HG03139 (cell line): ENCODE data around the gene TUBA1B.
A peak's percentile ranks its signal among the peaks of the same experiment; 100 is the strongest.

Source experiments
- ATAC-seq: cut with Tn5 transposase; IDR thresholded peaks from one replicate; pipeline ENCODE4 v1.9.1; 2021; ENCODE audit not compliant: unreplicated experiment

TUBA1B gene

DNA sequence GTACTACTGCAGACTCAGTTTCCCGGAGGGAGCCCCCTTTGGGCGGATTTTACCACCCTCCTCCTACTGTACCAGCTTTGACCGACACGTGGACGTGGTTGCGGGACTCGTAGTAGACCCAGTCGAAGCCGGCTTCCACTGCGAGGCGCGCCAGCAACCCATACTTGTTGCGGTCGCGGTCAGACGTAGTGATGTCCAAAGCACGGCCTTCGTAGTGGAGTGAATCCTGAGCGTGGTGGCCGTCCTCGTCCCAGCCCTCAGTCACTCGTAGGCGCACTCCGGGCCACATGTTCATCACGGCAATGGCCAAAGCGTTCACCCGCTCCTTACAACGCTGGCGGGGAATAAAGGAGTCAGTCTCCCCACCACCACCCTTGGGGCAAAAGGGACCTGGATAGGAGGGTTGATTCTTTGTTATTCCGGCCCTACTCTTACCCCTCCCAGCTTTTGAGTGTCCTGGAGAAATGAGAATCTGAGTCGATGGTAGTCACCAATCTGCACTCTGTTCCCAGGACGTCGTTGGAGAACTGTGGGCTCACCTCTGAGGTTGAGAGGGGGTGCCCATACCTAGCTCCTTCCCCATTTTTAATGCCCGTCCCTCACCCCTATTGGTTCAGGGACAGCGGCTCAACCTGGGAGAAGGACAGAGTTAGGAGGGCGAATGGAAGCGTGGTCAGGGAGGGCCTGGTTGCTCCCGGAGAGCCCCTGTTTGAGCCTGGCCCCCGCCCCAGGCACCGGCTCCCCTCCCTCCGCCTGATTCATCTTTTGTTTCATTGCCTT lies 39.9 kb downstream of the TUBA1B start:
- ATAC-seq, result no peak

DNA sequence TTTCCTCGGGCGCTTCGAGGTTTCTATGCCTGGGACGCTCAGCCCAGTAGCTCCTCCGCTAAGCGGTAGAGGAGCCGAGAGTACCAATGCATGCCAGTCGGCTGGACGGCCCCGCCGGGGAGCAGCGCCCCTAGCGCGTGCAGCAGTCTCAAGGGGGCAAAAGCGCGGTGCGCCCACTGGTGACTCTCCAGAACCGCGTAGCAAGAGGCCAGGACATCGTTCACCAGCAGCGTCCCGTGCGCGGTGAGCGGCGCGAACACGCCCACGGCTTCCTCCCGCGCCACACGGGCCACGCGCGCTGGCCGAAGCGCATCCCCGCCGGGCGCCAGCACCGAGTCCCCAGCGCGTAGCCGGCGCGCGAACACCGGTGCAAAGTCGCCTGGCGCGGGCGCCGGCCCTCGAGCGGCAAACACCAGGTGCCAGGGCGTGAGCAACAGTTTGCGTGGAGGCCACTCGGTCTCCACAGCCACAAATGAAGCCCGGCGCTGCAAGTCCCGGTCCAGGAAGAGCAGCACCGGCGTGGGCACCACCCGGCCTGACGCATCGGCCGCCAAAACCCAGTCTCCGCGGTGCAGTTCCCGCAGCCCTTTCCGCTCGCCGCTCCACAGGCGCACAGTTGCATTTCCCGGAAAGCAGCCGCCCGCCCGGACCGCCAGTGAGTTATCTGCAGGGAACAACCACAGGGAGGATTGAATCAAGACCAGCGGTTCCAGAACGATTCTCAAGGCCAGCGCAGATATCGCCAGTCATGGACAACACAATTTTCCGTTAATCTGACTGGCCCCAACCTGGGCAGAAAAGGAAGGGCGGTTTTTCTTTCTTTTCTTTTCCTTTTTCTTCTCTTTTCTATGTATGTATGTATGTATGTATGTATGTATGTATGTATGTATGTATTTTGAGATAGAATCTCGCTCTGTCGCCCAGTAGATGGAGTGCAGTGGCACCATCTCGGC lies 41.1 kb downstream of the TUBA1B start:
- ATAC-seq, result no peak

DNA sequence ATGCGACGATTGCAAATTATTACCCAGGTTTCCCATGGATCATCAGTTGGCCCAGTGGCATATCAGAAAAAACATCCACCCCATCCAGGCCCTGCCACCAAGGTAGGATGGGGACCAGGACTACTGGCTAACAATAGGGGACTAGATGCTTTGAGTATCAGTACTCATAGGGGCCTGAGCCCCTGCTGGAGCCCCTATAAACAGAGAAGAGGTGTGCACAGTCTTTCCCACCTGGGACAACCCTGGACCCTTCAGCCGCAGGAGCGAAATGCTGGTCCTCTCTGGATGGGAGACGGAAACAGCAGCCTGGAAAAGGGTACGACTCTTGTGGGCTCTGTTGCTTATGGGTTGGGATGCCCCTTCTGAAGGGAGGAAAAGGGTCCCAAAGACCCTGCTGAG lies 42.3 kb downstream of the TUBA1B start:
- ATAC-seq, result no peak

DNA sequence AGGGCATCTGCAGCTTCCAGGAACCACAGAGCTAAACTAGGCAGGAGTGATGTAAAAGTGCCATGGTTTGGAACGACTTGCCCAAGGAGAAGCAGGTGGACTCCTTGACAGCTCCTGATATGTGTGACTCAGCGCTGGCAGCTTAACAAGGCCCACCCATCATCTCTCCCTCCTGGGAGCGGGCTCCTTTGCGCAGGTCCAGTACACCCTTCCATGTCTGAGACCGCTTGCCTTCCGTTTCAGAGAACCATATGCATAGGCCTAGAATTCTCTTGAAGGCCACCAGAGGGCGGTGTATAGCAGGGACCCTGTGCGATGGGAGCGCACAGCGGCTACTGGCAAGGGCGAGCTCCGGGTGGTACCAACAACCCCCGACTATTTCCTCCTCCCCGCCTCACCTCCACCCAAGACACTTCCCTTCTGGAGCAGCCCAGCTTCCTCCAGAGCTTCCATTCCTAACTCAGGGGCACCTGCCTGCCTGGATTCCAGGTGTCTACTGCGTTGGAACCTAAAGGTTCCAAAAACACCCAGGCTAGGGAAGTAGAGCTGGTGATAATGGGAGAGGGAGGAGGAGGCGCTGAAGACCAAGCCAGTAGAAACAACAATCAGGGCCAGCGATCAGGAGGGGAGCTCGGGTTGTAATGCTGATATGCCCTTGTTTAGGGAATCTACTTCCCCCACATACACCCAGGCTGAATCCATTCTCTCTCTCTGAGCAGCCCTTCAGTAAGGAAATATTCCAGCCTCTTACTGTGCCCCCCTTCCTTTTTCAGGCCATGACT lies 42.9 kb downstream of the TUBA1B start:
- ATAC-seq, result peak; percentile 78

DNA sequence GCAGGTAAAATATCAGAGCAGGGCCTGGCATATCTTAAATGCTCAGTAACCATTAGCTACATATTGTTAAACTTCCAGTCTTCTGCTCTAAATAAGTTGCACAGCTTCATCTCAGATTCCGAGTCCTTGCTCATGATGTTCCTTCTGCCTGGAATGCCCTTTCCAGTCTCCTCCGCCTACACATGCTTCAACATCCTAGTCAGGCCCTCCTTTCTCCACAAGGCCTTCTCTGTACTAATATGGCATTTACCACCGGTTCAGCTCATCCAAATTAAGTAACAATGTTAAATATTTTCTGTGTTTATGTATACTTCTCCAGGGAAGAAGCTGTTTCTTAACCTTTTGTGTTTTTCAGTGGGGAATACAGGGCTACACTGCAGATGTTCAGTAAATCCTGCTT lies 45.1 kb downstream of the TUBA1B start:
- ATAC-seq, result no peak

DNA sequence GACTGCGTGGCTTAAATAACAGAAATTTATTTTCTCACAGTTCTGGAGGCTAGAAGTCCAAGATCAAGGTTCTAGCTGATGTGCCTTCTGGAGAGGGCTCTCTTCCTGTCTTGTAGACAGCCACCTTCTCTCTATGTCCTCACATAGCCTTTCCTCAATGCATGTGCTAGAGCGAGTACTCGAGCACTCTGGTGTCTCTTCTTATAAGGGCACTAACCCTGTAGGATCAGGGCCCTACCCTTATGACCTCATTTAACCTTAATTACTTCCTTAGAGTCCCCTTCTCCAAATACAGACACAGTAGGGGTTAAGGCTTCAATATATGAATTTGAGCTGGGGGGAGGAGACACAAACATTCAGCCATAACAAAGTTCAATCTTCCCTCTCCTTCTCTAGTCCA lies 46.8 kb downstream of the TUBA1B start:
- no peak for ATAC-seq

DNA sequence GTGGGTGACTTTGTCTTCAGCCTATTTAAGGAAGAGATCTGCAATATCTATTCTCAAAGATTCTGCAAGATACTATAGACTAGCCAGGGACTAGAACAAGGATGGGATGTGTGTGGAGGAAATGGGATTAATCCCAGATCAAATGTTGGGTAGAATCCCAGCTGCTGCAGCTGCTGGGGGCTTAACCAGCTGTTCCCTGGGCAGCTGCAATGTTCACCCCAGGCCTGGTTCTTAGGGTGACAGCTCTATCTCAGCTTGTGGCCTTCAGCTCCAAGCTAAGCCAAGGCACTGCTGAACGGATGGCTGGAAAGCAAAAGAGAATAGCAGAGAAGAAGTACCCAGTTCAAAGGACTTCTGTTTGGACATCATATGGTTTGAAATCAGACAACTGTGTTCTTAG lies 51.4 kb downstream of the TUBA1B start:
- ATAC-seq, result no peak
